Neural cell (in vitro differentiated cells): ENCODE measurements around the gene ZNF582. TPM values are rescaled to one million over a fixed set of nuclear protein-coding genes. Genes with fewer than 3 reads are reported as not detected.

Experiments used
- H2AFZ ChIP-seq: fragments of 200-600, 300-800 bp; sonication (generic), shearing (Covaris generic); 2 replicates; pipeline ENCODE4 v1.6.0; 2014; ENCODE audit warnings: low read depth, mild to moderate bottlenecking, antibody characterized with exemption, low read length, moderate library complexity
- H3F3A ChIP-seq: fragments of 200-600 bp; shearing (Covaris generic); 2 replicates; pipeline ENCODE4 v1.6.1; 2016; ENCODE audit warnings: mild to moderate bottlenecking, moderate library complexity, mixed read lengths, antibody characterized with exemption, low read length; ENCODE audit not compliant: insufficient read depth, poor library complexity, severe bottlenecking
- H3K27ac ChIP-seq: fragments of 200-600, 300-800 bp; sonication (generic), shearing (Covaris generic); 2 replicates; pipeline ENCODE4 v1.5.1; 2014; ENCODE audit warnings: mild to moderate bottlenecking, low read length, moderate library complexity
- H3K27me3 ChIP-seq: fragments of 300-800, 200-600 bp; sonication (generic), shearing (Covaris generic); 2 replicates; pipeline ENCODE4 v1.6.0; 2014; ENCODE audit warnings: mild to moderate bottlenecking, low read depth, low read length, moderate library complexity; ENCODE audit not compliant: insufficient read depth
- H3K36me3 ChIP-seq: fragments of 300-800, 200-600 bp; sonication (generic), shearing (Covaris generic); 2 replicates; pipeline ENCODE4 v1.5.1; 2014; ENCODE audit warnings: mild to moderate bottlenecking, antibody characterized with exemption, low read length, moderate library complexity; ENCODE audit not compliant: insufficient read depth
- H3K4me2 ChIP-seq: fragments of 300-800, 200-600 bp; sonication (generic), shearing (Covaris generic); 2 replicates; pipeline ENCODE4 v1.6.0; 2014; ENCODE audit warnings: mild to moderate bottlenecking, low read length
- H3K4me3 ChIP-seq: fragments of 300-800, 200-600 bp; sonication (generic), shearing (Covaris generic); 2 replicates; pipeline ENCODE4 v1.5.1; 2014; ENCODE audit warnings: mild to moderate bottlenecking, low read length, moderate library complexity
- H3K79me2 ChIP-seq: fragments of 200-600 bp; shearing (Covaris generic); replicated peaks from 2 replicates; pipeline ENCODE4 v1.6.0; 2014; ENCODE audit warnings: mild to moderate bottlenecking, low read length, moderate library complexity; ENCODE audit not compliant: insufficient read depth
- H3K9ac ChIP-seq: fragments of 300-800, 200-600 bp; sonication (generic), shearing (Covaris generic); 2 replicates; pipeline ENCODE4 v1.6.1; 2016; ENCODE audit warnings: mild to moderate bottlenecking, low read length, mixed read lengths
- H3K9me2 ChIP-seq: fragments of 200-600 bp; shearing (Covaris generic); 2 replicates; pipeline ENCODE4 v1.6.1; 2016; ENCODE audit warnings: mild to moderate bottlenecking, low read length, mixed read lengths; ENCODE audit not compliant: insufficient read depth
- H3K9me3 ChIP-seq: fragments of 200-600, 300-800 bp; sonication (generic), shearing (Covaris generic); 2 replicates; pipeline ENCODE4 v1.6.1; 2016; ENCODE audit warnings: mild to moderate bottlenecking, mixed run types, low read length, moderate library complexity, mixed read lengths
- H4K20me1 ChIP-seq: fragments of 200-600 bp; shearing (Covaris generic); 2 replicates; pipeline ENCODE4 v1.6.1; 2016; ENCODE audit warnings: mild to moderate bottlenecking, mixed run types; ENCODE audit not compliant: insufficient read depth
- EP300 ChIP-seq: fragments of 450-650 bp; conservative IDR thresholded peaks from 2 replicates; pipeline ENCODE4 v1.6.1; 2014; ENCODE audit warnings: antibody characterized with exemption, mild to moderate bottlenecking, moderate library complexity; ENCODE audit not compliant: poor library complexity, severe bottlenecking
- EZH2 ChIP-seq: fragments of 200-600, 300-800 bp; shearing (Covaris generic), sonication (generic); IDR thresholded peaks from 2 replicates; pipeline ENCODE4 v1.6.1; 2014; ENCODE audit warnings: antibody characterized with exemption, low read length, borderline replicate concordance, mild to moderate bottlenecking; ENCODE audit not compliant: insufficient read depth, poor library complexity, severe bottlenecking
- MXI1 ChIP-seq: fragments of 450-650 bp; conservative IDR thresholded peaks from 2 replicates; pipeline ENCODE4 v1.6.1; 2014; ENCODE audit warnings: antibody characterized with exemption, mild to moderate bottlenecking; ENCODE audit not compliant: poor library complexity, severe bottlenecking
- POLR2AphosphoS5 ChIP-seq: IDR thresholded peaks from 2 replicates; pipeline ENCODE4 v1.6.1; 2012
- RAD21 ChIP-seq: fragments of 450-650 bp; conservative IDR thresholded peaks from 2 replicates; pipeline ENCODE4 v1.6.1; 2014; ENCODE audit warnings: antibody characterized with exemption, mild to moderate bottlenecking, moderate library complexity
- SMC3 ChIP-seq: fragments of 450-650 bp; conservative IDR thresholded peaks from 2 replicates; pipeline ENCODE4 v1.6.1; 2014; ENCODE audit warnings: antibody characterized with exemption, mild to moderate bottlenecking, moderate library complexity; ENCODE audit not compliant: poor library complexity
- TAF1 ChIP-seq: IDR thresholded peaks from 2 replicates; pipeline ENCODE4 v1.6.1; 2012; ENCODE audit warnings: low read depth
- polyA plus RNA-seq: library from polyadenylated mRNA; depleted of rRNA; stranded (reverse); fragments of >200 nt; gene quantifications from 2 replicates; pipeline ENCODE4 v1.2.3, GENCODE V29; 2014
- TF ChIP-seq, protein P1 (sequence below): IDR thresholded peaks from 2 replicates; pipeline ENCODE4 v1.6.1; 2012; ENCODE audit warnings: borderline replicate concordance
- TF ChIP-seq, protein P2 (sequence below): fragments of 450-650 bp; IDR thresholded peaks from 2 replicates; pipeline ENCODE4 v1.5.1; 2014; ENCODE audit warnings: antibody characterized with exemption, mild to moderate bottlenecking, moderate library complexity; ENCODE audit not compliant: poor library complexity, severe bottlenecking

ZNF582 gene
- polyA plus RNA-seq, 1 donor from 2014 or later = 14.6 TPM

DNA sequence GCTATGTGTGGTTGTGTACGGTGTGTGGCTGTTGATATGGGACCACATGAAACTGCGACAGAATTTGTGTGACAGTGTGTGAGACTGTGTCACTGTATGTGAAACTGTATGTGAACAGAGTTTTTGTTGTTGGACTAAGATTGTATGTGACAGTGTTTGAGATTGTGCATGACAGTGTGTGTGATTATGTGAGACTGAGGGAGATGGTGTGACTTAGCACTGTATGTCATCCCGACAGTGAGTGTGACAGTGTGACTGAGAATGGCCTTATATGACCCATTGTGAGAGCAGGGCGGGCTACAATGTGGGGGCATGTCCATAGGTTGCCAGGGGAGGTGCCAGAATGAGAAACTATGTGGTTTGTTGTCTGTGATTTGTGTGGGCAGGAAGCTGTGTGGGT, 11.7 kb upstream of the ZNF582 start:
- peak overlapping the region; percentile 94 for H3K27ac ChIP-seq
- peak overlapping the region; percentile 94 for H2AFZ ChIP-seq
- peak overlapping the region; percentile 81 for H3K4me3 ChIP-seq
- H3K9me3 ChIP-seq = peaks cover 23% of the 10 kb centered on the region
- peaks cover 33% of the 10 kb centered on the region for H3K36me3 ChIP-seq
- H3K27me3 ChIP-seq = no peaks in the 10 kb centered on the region
- no peaks in the 10 kb centered on the region for H3F3A ChIP-seq
- H3K9me2 ChIP-seq = no peaks in the 10 kb centered on the region
- H4K20me1 ChIP-seq = no peaks in the 10 kb centered on the region
- H3K9ac ChIP-seq = peak overlapping the region; percentile 95
- H3K4me2 ChIP-seq = peak overlapping the region; percentile 96
- TF ChIP-seq EP300 (no peak), MXI1 (no peak), RAD21 (no peak), POLR2AphosphoS5 (no peak), SMC3 (no peak), EZH2 (no peak), TAF1 (no peak)
- TF ChIP-seq, protein P1, sequence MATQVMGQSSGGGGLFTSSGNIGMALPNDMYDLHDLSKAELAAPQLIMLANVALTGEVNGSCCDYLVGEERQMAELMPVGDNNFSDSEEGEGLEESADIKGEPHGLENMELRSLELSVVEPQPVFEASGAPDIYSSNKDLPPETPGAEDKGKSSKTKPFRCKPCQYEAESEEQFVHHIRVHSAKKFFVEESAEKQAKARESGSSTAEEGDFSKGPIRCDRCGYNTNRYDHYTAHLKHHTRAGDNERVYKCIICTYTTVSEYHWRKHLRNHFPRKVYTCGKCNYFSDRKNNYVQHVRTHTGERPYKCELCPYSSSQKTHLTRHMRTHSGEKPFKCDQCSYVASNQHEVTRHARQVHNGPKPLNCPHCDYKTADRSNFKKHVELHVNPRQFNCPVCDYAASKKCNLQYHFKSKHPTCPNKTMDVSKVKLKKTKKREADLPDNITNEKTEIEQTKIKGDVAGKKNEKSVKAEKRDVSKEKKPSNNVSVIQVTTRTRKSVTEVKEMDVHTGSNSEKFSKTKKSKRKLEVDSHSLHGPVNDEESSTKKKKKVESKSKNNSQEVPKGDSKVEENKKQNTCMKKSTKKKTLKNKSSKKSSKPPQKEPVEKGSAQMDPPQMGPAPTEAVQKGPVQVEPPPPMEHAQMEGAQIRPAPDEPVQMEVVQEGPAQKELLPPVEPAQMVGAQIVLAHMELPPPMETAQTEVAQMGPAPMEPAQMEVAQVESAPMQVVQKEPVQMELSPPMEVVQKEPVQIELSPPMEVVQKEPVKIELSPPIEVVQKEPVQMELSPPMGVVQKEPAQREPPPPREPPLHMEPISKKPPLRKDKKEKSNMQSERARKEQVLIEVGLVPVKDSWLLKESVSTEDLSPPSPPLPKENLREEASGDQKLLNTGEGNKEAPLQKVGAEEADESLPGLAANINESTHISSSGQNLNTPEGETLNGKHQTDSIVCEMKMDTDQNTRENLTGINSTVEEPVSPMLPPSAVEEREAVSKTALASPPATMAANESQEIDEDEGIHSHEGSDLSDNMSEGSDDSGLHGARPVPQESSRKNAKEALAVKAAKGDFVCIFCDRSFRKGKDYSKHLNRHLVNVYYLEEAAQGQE = no peak
- TF ChIP-seq, protein P2, sequence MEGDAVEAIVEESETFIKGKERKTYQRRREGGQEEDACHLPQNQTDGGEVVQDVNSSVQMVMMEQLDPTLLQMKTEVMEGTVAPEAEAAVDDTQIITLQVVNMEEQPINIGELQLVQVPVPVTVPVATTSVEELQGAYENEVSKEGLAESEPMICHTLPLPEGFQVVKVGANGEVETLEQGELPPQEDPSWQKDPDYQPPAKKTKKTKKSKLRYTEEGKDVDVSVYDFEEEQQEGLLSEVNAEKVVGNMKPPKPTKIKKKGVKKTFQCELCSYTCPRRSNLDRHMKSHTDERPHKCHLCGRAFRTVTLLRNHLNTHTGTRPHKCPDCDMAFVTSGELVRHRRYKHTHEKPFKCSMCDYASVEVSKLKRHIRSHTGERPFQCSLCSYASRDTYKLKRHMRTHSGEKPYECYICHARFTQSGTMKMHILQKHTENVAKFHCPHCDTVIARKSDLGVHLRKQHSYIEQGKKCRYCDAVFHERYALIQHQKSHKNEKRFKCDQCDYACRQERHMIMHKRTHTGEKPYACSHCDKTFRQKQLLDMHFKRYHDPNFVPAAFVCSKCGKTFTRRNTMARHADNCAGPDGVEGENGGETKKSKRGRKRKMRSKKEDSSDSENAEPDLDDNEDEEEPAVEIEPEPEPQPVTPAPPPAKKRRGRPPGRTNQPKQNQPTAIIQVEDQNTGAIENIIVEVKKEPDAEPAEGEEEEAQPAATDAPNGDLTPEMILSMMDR = no peak
- H3K79me2 ChIP-seq = peaks cover 45% of the 10 kb centered on the region

DNA sequence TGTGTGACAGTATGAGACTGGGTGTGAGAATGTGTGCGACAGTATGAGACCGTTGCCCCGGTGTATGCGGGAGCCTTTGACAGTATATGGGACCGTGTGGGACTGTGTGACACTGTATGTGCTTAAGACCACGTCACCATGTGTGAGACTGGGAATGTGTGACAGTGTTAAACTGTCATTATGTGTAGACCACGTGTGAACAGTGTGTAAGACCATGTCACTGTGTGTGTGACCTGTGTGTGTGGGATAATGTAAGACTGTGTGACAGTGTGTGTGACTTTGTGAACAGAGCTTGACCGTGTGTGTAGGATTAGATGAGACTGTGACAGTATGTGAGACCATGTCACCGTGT, 11.3 kb upstream of the ZNF582 start:
- peak overlapping the region; percentile 95 for H3K9ac ChIP-seq
- H3K9me3 ChIP-seq = peaks cover 23% of the 10 kb centered on the region
- H2AFZ ChIP-seq = peak overlapping the region; percentile 94
- TF ChIP-seq, protein P1 = no peak
- TF ChIP-seq MXI1 = peak; percentile 35
- peak overlapping the region; percentile 81 for H3K4me3 ChIP-seq
- no peaks in the 10 kb centered on the region for H3K9me2 ChIP-seq
- H3K27me3 ChIP-seq = no peaks in the 10 kb centered on the region
- H4K20me1 ChIP-seq = no peaks in the 10 kb centered on the region
- H3K79me2 ChIP-seq = peaks cover 45% of the 10 kb centered on the region
- H3K4me2 ChIP-seq = peak overlapping the region; percentile 96
- peaks cover 29% of the 10 kb centered on the region for H3K36me3 ChIP-seq
- no peaks in the 10 kb centered on the region for H3F3A ChIP-seq
- H3K27ac ChIP-seq = peak overlapping the region; percentile 94
